T-helper 22 cell (primary cell): ENCODE results near the gene MGAT1.
A peak's percentile ranks its signal among the peaks of the same experiment; 100 is the strongest.

Source experiments
- DNase-seq: peaks from one replicate; pipeline ENCODE4 v3.0.0-alpha.2; 2020; ENCODE audit warnings: low read depth

Gene MGAT1

DNA sequence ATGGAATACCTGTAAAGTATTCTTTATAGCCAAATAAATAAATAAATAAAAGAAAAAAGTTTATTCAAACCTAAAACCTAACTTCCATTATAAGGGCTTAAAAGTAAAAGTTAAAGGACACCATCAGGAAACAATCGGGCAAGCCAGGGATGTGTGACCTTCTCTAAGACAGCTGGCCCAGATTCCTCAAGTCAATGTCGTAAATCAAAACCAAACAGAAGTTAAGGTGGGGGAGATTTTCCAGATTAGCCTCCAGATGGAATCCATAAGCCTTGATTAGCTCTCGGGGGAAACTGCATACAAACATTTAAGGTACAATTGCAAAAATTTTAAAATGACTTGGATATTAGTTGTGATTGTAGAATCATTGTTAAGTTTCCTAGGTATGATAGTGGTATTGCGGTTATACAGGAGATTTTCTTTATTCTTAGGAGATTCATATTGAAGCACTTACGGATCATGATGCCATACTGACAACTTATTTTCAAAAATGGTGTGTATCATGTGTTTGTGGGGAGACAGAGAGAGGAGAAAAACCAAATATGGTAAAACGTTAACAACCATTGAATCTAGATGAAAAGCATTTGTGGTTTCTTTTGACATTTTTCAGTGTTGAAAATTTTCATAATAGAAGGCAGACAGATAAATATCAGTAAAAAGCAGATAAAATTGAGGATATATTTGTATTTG lies 21.5 kb upstream of the MGAT1 start:
- DNase-seq: no peak

- no peak for DNase-seq
These were observed 20.7 kb upstream of the MGAT1 start for GRCh38 chr5:180823346-180823745.

DNA sequence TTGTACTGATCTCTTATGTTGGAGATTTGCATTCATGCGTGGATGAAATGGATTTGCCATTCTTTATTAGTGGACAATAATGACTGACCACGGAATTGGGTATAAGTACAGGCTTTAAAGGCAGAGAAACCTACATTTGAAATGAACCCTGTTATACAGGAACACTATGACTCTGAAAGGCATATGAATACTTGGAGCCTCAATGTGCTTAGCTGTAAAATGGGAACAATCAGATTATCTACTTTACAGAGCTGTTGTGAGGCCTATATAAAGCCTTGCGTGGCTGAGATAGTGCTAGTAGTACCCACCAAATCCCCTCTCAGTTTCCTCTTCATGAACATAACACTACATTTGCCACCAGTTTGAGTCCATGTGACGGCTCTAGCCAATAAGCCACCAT lies 18.9 kb upstream of the MGAT1 start:
- DNase-seq: no peak

DNA sequence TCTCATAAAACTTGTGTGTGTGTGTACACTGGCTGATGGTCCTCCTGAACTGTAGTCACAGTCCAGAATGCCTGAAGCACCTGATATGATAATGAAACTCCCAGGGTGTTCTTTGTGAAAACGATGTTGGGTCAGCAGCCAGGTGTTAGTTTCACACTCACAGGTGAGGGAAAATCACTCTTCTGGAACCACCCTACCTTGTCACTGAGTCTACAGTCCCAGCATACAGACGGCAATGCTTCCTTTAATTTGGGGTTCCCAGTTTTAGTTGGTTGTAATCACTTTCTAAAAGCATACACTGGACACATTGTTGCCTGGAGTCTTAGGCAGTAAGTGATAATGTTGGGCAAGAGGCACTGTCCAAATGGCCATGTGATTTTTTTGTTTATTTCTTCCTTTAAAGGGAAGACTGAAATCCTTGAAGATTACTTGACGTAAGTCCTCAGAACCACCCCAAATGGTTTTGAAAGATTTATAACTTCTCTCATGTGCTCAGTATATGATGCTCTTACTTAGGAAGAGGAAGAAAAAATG lies 18.2 kb upstream of the MGAT1 start:
- no peak for DNase-seq

DNA sequence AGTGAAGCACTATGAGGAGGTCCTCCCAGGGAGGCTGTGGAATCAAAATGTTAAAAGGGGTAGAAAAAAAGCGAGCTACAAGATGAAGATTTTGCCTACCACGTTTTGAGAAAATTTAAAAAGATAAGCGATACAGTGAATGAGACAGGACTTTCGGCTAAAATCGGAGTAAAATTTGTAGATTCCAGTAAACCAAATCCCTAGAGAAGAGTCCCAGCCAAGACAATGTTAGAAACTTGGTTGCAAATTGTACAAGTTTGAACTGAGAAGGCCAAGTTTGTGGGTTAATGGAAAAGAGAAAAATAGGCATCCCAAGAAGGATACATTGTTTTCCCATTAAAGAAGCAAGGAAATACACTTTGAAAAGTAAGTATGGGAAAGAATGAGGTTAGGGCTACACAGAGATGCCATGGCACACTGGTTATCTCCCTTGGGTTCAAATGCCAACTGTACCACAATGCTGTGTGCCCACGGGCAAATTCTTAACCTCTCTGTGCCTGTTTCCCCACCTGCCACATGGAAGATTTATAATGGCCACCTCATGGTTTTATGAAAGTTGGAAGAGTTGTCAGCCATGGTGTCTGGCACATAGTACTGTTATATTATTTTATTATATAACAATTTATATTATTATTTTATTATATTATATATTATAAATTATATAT lies 16.2 kb upstream of the MGAT1 start:
- DNase-seq: no peak

- DNase-seq: no peak
These were observed 15.5 kb upstream of the MGAT1 start for GRCh38 chr5:180817893-180818674.

GRCh38 chr5:180816608-180817534 lies 14.3 kb upstream of the MGAT1 start:
- no peak for DNase-seq

GRCh38 chr5:180815293-180815917 lies 12.8 kb upstream of the MGAT1 start:
- no peak for DNase-seq

GRCh38 chr5:180813420-180813819 lies 10.8 kb upstream of the MGAT1 start:
- DNase-seq: no peak

DNA sequence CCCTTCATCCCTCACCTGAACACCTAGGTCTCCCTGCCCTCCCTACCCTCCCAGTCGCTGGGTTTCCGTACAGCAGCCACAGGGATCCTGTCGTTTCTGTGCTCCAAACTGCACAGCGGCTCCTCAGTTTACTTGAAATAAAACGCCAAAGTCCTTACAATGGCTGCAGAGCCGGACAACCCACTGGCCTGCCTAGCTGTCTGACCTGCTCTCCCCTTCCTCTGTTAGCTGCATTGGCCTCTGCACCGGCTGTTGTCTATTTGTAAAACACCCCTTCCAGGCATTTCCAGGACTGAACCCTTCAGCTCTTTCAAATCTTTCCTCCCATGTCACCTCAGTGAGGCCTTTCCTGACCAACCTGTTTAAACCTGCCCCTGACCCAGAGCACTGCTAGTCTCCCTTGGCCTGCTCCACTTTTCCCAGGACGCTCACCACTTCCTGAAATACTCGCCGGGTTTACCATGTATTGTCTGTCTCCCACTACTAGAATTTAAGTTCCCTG lies 9.1 kb upstream of the MGAT1 start:
- no peak for DNase-seq

- no peak for DNase-seq
These were observed 8.5 kb upstream of the MGAT1 start for GRCh38 chr5:180810959-180811622.

DNA sequence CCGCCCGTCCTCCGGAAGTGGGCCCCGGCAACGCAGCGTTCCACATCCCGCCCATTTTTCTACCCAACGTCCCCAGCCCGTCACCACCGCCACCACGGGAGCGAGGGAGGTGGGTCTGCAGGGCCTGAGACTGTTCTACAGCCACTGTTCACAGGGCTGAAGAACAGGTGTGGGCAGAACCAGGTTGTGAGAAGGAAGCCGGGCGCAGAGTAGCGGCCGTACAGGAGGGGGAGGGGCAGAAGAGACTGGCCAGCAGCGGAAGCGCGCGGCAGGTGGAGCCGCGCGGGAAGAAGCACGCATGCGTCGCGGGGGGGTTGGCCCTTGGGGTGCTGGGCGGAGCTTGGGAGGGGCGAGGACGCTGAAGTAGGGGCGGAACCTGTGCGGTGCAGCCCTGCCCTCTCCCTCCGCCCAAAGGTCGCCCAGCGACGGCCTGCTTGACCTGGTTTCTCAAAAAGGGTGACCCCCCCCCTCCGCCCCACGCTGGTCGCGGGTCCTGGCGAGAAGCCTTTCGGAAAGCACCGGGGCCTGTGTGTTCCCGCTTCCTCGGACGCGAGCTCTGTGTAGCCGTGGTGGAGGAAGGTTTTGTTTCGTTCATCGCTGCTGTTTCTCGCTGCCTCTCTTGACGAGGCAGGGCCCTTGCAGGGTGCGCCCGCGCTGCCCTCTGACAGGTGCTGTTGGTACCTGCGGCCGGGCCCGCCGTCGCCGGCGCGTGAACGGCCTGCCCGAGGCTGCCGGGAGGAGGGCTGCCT lies 7.8 kb upstream of the MGAT1 start:
- peak; percentile 90 for DNase-seq

DNA sequence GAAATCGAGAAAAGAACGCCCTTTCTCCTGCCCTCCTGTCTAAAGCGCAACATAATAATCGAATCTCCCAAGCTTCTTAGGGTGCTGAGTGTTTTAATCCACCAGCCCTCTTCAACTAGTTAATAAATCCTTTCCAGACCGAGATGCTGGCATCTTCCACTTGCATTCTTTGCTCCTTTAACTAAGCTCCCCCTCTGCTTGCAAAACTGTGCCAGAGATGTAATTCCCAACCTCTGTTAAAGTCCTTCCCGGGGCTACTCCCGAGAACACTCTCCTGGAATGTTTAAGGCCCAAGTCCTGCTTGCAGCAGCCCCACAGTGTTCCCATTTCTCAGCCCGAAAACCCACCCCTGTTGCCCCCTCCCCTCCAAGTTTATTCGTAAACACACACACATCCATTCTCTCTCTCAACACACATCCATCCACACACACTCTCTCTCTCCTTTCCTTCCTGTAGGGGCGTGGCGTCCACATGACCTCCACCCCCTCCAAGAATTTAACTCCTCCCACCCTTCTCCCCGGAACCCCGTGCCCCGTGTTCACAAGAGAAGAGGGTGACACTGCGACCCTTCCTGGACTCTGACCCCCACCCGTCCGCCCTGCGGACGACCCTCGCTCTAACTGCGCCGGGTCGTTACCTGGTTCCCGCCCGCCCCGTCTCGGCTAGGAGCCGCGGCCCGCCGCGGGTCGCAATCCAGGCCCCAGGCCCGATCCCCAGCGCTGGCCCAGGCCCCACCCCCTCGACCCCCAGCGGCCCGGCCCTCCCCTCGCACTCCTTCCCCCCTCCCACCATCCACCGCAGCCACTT lies 7.0 kb upstream of the MGAT1 start:
- DNase-seq: peak; percentile 83

DNA sequence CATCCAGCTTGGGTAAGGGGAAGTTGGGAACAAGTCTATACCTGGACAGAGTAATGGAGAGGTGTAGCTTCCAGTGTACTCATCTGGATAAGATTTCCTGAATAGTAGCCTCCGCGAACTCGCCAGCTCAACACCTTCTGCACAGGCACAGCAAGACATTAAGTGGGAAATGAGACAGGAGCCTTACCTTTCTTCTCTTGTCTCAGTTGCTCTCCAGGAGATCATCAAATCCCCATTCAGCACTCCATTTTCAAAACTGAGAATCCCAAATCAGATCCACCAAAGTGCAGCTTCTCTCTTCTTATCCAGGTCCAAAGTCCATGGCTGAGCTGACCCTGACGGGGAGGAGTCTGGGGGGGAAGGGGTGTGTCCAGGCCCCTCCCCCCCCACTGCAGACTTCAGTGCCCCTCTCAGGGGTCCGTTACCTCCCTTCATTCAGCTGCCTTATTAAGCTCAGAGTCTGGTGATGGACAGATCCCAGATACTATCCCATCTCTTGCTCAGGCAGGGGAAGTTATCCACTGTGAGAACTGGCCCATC lies 5.9 kb upstream of the MGAT1 start:
- no peak for DNase-seq

DNA sequence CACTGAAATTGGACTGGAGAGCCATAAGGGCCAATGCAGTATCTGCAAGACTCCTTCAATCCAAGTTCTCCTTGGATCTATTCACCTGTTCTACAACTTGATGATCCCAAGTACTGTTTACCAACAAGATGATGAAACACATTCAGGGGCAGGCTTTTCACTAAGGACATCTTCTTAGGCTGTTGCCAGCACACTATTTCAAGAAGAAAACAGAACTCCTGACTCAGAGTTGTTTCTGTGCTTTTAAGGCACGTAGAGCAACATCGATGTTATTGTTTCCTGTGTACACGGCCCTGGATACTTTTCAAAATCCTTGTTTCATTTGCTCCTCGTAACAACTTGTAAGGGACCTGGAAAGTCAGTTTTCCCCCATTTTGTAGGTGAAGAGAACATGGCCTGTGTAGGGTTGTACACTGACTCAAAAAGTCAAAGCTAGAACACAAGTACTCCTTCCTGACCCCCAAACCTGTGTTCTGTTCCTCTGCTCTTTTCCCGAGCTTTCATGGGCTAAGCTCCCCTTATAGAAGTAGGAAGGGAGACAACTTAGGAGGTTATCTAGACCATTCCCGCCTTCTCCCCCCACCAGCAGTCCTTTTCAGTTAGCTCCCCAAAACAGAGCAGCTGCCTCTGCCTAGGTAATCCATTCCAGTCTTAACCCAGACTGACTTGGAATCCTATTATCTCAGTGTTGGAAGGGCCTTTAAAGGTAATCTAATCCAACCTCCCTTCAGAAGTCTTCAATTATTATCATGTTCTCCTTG lies 5.2 kb upstream of the MGAT1 start:
- no peak for DNase-seq

DNA sequence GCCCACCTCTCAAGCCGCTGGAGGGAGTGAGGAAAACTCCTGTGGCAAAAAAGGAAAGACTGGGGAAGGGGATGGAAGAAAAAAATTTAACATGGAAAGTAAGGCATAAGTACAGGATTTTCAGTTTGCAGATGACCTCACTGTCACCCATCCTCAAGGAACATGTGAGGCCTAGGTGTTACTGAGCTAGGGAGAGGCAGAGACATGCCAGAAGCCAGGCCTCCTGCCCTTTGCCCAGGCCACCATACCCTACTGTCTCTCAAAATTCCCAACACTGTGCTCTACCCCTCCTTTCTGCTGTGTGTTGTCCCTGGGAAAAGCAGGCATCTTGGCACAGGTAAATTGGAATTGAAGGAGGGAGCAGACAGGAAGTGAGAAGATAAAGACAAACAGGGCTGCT lies 4.4 kb upstream of the MGAT1 start:
- no peak for DNase-seq

GRCh38 chr5:180806351-180807011 lies 3.9 kb upstream of the MGAT1 start:
- DNase-seq: no peak
